Measurements from ENCODE around the gene SH3D19. TPM values are rescaled to one million over a fixed set of nuclear protein-coding genes. Genes with fewer than 3 reads are reported as not detected.

SH3D19 gene
- total RNA-seq, 1 experiment from 2014 or later: 41.7 TPM

- BruUV-seq (replicated peaks): no TSS peak
- no peaks in the 10 kb centered on the region for H3K79me2 ChIP-seq (ENCODE audit: low read depth)
- TF ChIP-seq EZH2 (IDR thresholded peaks at IDR 0.05; ENCODE audit: low read depth): no peak
- no peak for TF ChIP-seq CTCF (conservative IDR thresholded peaks at IDR 0.05)
- H3K9me3 ChIP-seq (ENCODE audit: insufficient read depth, low read depth): no peaks in the 10 kb centered on the region
- H3K4me2 ChIP-seq: no peak overlapping the region
- no peak for DNase-seq
- no peak overlapping the region for H3K4me3 ChIP-seq
- no peaks in the 10 kb centered on the region for H3F3A ChIP-seq (ENCODE audit: insufficient read depth, low read depth)
- H4K20me1 ChIP-seq (ENCODE audit: insufficient read depth): no peaks in the 10 kb centered on the region
- H3K27ac ChIP-seq: no peak overlapping the region
- POLR2A ChIA-PET (ENCODE audit: unreplicated experiment): no interaction called here
- H2AFZ ChIP-seq: no peak overlapping the region
- H3K4me1 ChIP-seq (replicated peaks; ENCODE audit: insufficient read depth): no peaks in the 10 kb centered on the region
- intact Hi-C loops (cut with micrococcal nuclease; ENCODE audit: unreplicated experiment): no loop called here
- no peaks in the 10 kb centered on the region for H3K36me3 ChIP-seq (ENCODE audit: low read depth)
- CTCF ChIA-PET: no interaction called here
- no peaks in the 10 kb centered on the region for H3K9me2 ChIP-seq (ENCODE audit: insufficient read depth)
- H3K27me3 ChIP-seq (ENCODE audit: insufficient read depth, low read depth): no peaks in the 10 kb centered on the region
Measured at GRCh38 chr4:151167561-151167960, 157.8 kb downstream of the SH3D19 start.

- intact Hi-C loops (cut with micrococcal nuclease; ENCODE audit: unreplicated experiment): no loop called here
- CTCF ChIA-PET: no interaction called here
- Histone ChIP-seq H4K20me1 (ENCODE audit: insufficient read depth) (no peaks in the 10 kb centered on the region), H3K9me3 (ENCODE audit: insufficient read depth, low read depth) (no peaks in the 10 kb centered on the region), H3K27ac (no peak overlapping the region), H2AFZ (no peak overlapping the region), H3K36me3 (ENCODE audit: low read depth) (no peaks in the 10 kb centered on the region), H3K9me2 (ENCODE audit: insufficient read depth) (no peaks in the 10 kb centered on the region), H3K4me1 (replicated peaks; ENCODE audit: insufficient read depth) (no peaks in the 10 kb centered on the region), H3K79me2 (ENCODE audit: low read depth) (no peaks in the 10 kb centered on the region), H3K27me3 (ENCODE audit: insufficient read depth, low read depth) (no peaks in the 10 kb centered on the region), H3K4me3 (no peak overlapping the region), H3F3A (ENCODE audit: insufficient read depth, low read depth) (no peaks in the 10 kb centered on the region), H3K4me2 (no peak overlapping the region)
- no TSS peak for BruUV-seq (replicated peaks)
- TF ChIP-seq EZH2 (IDR thresholded peaks at IDR 0.05; ENCODE audit: low read depth) (no peak), CTCF (conservative IDR thresholded peaks at IDR 0.05) (no peak)
- no peak for DNase-seq
- POLR2A ChIA-PET (ENCODE audit: unreplicated experiment): no interaction called here
Measured at GRCh38 chr4:151166636-151167035, 158.8 kb downstream of the SH3D19 start.

GRCh38 chr4:151165205-151166000, 160.0 kb downstream of the SH3D19 start:
- no TSS peak for BruUV-seq (replicated peaks)
- no peaks in the 10 kb centered on the region for H3F3A ChIP-seq (ENCODE audit: insufficient read depth, low read depth)
- H3K9me3 ChIP-seq (ENCODE audit: insufficient read depth, low read depth): no peaks in the 10 kb centered on the region
- no peak overlapping the region for H3K4me2 ChIP-seq
- TF ChIP-seq EZH2 (IDR thresholded peaks at IDR 0.05; ENCODE audit: low read depth): no peak
- TF ChIP-seq CTCF (conservative IDR thresholded peaks at IDR 0.05): no peak
- ChIA-PET CTCF (no interaction called here), POLR2A (ENCODE audit: unreplicated experiment) (no interaction called here)
- no peak overlapping the region for H2AFZ ChIP-seq
- H3K4me1 ChIP-seq (replicated peaks; ENCODE audit: insufficient read depth): no peaks in the 10 kb centered on the region
- H4K20me1 ChIP-seq (ENCODE audit: insufficient read depth): no peaks in the 10 kb centered on the region
- no peak overlapping the region for H3K27ac ChIP-seq
- H3K36me3 ChIP-seq (ENCODE audit: low read depth): no peaks in the 10 kb centered on the region
- no peak overlapping the region for H3K4me3 ChIP-seq
- no peak for DNase-seq
- H3K27me3 ChIP-seq (ENCODE audit: insufficient read depth, low read depth): no peaks in the 10 kb centered on the region
- intact Hi-C loops (cut with micrococcal nuclease; ENCODE audit: unreplicated experiment): no loop called here
- no peaks in the 10 kb centered on the region for H3K79me2 ChIP-seq (ENCODE audit: low read depth)
- H3K9me2 ChIP-seq (ENCODE audit: insufficient read depth): no peaks in the 10 kb centered on the region

Measured in PC-9 (cell line).